ENCODE measurements around the gene NME4.
"Not testable (repeated sequence)": the region's sequence is repeated elsewhere in the genome, so short reads cannot be mapped to it uniquely, and the experiment has no call there.

NME4 gene

DNA sequence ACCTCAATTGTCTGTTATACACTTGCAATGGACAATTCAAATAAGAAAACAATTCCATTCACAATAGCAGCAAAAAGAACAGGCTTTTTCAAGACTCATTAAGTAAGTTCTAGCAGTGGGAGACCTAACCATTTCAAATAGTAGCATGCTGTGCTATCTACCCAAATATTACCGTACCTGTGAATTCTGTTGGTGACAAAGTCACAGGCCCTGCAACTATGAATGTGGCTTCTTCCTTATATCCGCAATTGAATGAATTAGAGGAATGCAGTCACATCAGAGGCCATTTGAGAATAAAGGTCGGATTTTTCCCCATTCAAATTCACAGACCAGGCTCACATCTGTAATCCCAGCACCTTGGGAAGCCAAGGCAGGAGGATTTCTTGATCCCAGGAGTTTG is 800 bp upstream of the NME4 start:
- in situ Hi-C loops (cut with MboI; ENCODE audit: low sequenced_read_pairs) = loop anchor here (10.0 kb wide), 1 partner anchor 269 kb away; the partner anchor contains the start of gene RHOT2

- in situ Hi-C loops (cut with MboI; ENCODE audit: low sequenced_read_pairs) = loop anchor here (10.0 kb wide), 1 partner anchor 268 kb away; the partner anchor contains the start of gene RHOT2
These were observed 394 bp upstream of the NME4 start for GRCh38 chr16:396605-397004.

DNA sequence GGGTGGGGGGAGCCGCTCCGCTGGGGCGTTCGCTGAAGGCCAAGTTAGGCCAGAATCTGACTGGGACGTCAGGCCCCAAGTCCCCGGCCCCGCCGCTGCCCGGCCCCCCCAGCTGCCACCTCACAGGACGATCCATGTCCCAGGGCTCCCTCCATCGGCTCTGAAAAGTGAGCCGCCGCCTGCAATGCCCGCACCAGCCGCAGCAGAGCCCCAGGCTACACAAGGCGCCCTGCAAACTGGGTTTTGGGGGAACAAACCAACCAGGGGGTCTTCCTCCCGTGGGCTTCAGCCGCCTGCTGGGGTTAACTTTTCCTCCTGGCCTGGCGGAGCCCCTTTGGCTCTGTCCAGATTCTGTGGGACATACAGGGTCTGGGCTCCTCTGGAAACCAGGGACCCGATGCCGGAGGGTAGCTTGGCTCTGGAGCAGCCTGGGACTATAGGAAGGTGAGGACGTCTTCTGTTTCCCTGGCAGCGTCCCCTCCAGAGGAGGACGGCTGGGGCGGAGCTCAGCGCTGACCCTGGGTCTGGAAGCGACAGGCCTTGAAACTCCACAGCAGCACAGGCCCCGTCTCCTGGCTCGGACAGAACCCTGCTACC is 835 bp downstream of the NME4 start:
- in situ Hi-C loops (cut with MboI; ENCODE audit: low sequenced_read_pairs) = loop anchor here (10.0 kb wide), 1 partner anchor 267 kb away; the partner anchor contains the start of gene RHOT2

- in situ Hi-C loops (cut with MboI; ENCODE audit: low sequenced_read_pairs) = loop anchor here (10.0 kb wide), 1 partner anchor 266 kb away; the partner anchor contains the start of gene RHOT2
These were observed 1.8 kb downstream of the NME4 start for GRCh38 chr16:398561-399339.

DNA sequence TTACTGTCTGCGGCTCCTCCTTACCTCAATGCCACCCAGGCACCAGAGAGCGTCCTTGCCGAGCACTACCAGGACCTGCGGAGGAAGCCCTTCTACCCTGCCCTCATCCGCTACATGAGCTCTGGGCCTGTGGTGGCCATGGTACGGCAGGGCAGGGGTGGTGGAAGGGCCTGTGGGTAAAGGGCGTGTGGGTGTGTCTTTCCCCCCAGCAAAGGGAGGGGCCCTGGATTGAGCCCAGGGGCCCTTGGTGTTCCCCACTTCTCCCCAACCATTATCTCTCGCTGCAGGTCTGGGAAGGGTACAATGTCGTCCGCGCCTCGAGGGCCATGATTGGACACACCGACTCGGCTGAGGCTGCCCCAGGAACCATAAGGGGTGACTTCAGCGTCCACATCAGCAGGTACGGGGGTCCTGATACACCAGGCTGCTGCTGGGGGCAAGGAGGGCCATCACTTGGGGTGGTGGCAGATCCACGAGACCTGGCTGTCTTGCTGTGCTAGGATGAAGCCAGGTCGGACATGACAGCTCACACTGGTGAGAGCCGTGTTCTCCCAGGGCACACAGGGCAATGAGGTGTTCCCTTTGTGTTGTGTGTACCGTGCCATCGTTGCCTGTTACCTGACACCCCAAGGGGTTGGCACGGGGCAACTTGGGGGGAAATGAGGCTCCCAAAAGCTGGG is 2.5 kb downstream of the NME4 start:
- in situ Hi-C loops (cut with MboI; ENCODE audit: low sequenced_read_pairs) = loop anchor here (10.0 kb wide), 1 partner anchor 265 kb away; the partner anchor contains the start of gene RHOT2

GRCh38 chr16:400061-400591 is 3.1 kb downstream of the NME4 start:
- in situ Hi-C loops (cut with MboI; ENCODE audit: low sequenced_read_pairs) = no loop called here

DNA sequence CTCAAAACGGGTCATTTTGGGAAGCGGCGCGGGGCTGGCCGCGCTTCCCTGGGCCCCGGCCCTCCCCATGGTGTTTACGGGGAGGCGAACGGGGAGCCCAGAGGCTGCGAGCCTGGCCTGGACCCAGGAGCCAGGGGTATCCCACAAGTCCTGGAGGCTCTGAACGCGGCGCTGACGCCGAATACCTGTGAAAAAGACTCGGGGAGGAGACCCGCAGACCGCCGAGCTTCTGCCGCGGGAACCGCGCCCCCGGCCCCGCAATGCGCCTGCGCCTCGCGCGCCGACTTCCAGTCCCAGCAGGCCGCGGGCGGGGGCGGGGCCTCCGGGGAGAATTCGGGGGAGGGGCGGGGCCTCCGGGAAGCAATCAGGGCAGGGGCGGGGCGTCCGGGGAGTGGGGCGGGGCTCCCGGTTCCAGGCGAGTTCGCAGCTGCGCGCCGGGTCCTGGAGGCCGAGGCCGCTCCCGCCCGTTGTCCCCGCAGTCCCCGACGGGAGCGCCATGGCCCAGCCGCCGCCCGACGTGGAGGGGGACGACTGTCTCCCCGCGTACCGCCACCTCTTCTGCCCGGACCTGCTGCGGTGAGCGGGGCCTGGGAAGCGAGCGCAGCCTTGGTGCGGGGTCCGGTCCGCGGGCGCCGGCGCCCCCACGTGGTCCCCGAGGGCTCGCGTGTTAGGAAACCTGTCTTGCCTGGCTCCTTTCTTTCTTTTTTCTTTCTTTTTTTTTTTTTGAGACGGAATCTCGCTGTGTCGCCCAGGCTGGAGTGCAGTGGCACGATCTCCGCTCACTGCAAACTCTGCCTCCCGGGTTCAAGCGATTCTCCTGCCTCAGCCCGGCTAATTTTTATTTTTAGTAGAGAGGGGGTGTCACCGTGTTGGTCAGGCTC is 4.7 kb downstream of the NME4 start, which contains the start of gene DECR2:
TSS of gene DECR2 (plus strand) at position 418 of the 881 bp plus-strand sequence. CDS start at position 497, 79 bp downstream.
- in situ Hi-C loops (cut with MboI; ENCODE audit: low sequenced_read_pairs) = no loop called here

GRCh38 chr16:404971-405486 is 8.0 kb downstream of the NME4 start:
- in situ Hi-C loops (cut with MboI; ENCODE audit: low sequenced_read_pairs) = no loop called here

GRCh38 chr16:405548-406506 is 8.8 kb downstream of the NME4 start:
- in situ Hi-C loops (cut with MboI; ENCODE audit: low sequenced_read_pairs) = no loop called here

GRCh38 chr16:407253-407652 is 10.3 kb downstream of the NME4 start:
- in situ Hi-C loops (cut with MboI; ENCODE audit: low sequenced_read_pairs) = no loop called here

- in situ Hi-C loops (cut with MboI; ENCODE audit: low sequenced_read_pairs) = no loop called here
These were observed 13.6 kb downstream of the NME4 start for GRCh38 chr16:410516-411178.

DNA sequence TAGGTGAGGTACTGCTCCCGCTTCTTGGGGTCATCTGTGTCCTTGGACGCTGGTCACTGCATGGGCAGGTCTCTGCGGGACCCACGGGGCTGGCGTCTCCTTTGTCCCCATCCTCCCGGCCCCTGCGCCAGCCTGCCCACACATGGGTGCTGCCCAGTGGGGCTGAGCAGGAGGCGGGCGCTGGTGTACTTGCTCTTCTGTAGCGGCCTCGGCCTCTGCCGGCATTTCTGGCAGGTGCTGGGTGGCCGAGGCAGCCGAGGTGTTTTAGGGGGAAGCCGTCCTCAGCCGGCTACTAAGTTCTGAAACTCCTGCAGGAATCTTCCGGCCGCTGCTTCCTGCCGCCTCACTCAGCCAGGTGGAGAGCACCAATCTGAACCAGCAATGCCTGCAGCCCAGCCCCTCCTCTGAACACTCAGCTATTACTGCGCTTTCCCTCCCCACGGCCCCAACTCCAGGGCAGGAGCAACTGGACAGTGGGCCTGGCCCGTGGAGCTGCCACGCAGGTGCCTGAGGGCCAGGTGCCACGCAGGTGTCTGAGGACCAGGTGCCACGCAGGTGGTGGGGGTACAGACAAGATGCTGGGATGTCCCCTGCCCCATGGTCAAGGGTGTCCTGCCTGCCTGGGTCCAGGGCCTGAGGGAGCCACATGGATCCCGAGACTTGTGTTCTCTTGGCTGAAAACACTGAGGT is 14.7 kb downstream of the NME4 start:
- in situ Hi-C loops (cut with MboI; ENCODE audit: low sequenced_read_pairs) = no loop called here

- in situ Hi-C loops (cut with MboI; ENCODE audit: low sequenced_read_pairs) = no loop called here
These were observed 17.6 kb downstream of the NME4 start for GRCh38 chr16:414395-415169.

DNA sequence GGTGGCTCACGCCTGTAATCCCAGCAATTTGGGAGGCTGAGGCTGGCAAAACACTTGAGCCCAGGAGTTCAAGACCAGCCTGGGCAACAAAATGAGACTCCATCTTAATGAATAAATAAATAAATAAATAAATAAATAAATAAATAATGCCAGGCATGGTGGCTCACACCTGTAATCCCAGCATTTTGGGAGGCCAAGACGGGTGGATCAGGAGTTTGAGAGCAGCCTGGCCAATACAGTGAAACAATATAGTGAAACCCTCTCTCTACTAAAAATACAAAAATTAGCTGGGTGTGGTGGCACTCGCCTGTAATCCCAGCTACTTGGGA is 18.1 kb downstream of the NME4 start:
- in situ Hi-C loops (cut with MboI; ENCODE audit: low sequenced_read_pairs) = not testable (repeated sequence)

- in situ Hi-C loops (cut with MboI; ENCODE audit: low sequenced_read_pairs) = not testable (repeated sequence)
These were observed 25.2 kb downstream of the NME4 start for GRCh38 chr16:422179-422578.

GRCh38 chr16:424033-424622 is 27.1 kb downstream of the NME4 start:
- in situ Hi-C loops (cut with MboI; ENCODE audit: low sequenced_read_pairs) = no loop called here

GRCh38 chr16:424623-425081 is 27.7 kb downstream of the NME4 start:
- in situ Hi-C loops (cut with MboI; ENCODE audit: low sequenced_read_pairs) = no loop called here
